Stimulated activated naive CD8-positive, alpha-beta T cell treated with anti-CD3 and anti-CD28 coated beads, Interleukin-15, Interleukin-2, amounts not matched to agents 100 ng/mL and 50 ng/mL, for 24 hours (primary cell): Measurements from ENCODE around the gene PYDC1.
A peak's percentile ranks its signal among the peaks of the same experiment; 100 is the strongest.

ENCODE experiments used
- H3K27ac Mint-ChIP-seq: one replicate; pipeline ENCODE4 v1.8.0; 2021; ENCODE audit warnings: mild to moderate bottlenecking, mixed read lengths
- H3K27me3 Mint-ChIP-seq: one replicate; pipeline ENCODE4 v1.8.0; 2021; ENCODE audit warnings: mixed read lengths
- H3K36me3 Mint-ChIP-seq: one replicate; pipeline ENCODE4 v1.8.0; 2021; ENCODE audit warnings: low read depth, mixed read lengths
- H3K4me1 Mint-ChIP-seq: one replicate; pipeline ENCODE4 v1.8.0; 2021; ENCODE audit warnings: low read depth, mixed read lengths
- H3K4me3 Mint-ChIP-seq: one replicate; pipeline ENCODE4 v1.8.0; 2021; ENCODE audit warnings: mild to moderate bottlenecking, mixed read lengths
- H3K9me3 Mint-ChIP-seq: one replicate; pipeline ENCODE4 v1.8.0; 2021; ENCODE audit warnings: mixed read lengths

Gene PYDC1

GRCh38 chr16:31192856-31193642 lies 23.9 kb downstream of the PYDC1 start:
- Mint-ChIP-seq H3K9me3 (no peaks in the 10 kb centered on the region), H3K27ac (peak overlapping the region; percentile 26), H3K4me1 (peaks cover 65% of the 10 kb centered on the region), H3K27me3 (no peaks in the 10 kb centered on the region), H3K36me3 (peaks cover 85% of the 10 kb centered on the region), H3K4me3 (no peak overlapping the region)

GRCh38 chr16:31191697-31192428 lies 25.1 kb downstream of the PYDC1 start:
- Mint-ChIP-seq H3K4me3 (no peak overlapping the region), H3K4me1 (peaks cover 74% of the 10 kb centered on the region), H3K27me3 (no peaks in the 10 kb centered on the region), H3K9me3 (no peaks in the 10 kb centered on the region), H3K27ac (peak overlapping the region; percentile 77), H3K36me3 (peaks cover 94% of the 10 kb centered on the region)

GRCh38 chr16:31190818-31191444 lies 26.0 kb downstream of the PYDC1 start:
- Mint-ChIP-seq H3K27me3 (no peaks in the 10 kb centered on the region), H3K9me3 (no peaks in the 10 kb centered on the region), H3K4me3 (no peak overlapping the region), H3K4me1 (peaks cover 80% of the 10 kb centered on the region), H3K27ac (peak overlapping the region; percentile 81), H3K36me3 (peaks cover 98% of the 10 kb centered on the region)

- Mint-ChIP-seq H3K36me3 (peaks cover 98% of the 10 kb centered on the region), H3K9me3 (no peaks in the 10 kb centered on the region), H3K4me1 (peaks cover 86% of the 10 kb centered on the region), H3K27me3 (no peaks in the 10 kb centered on the region), H3K27ac (peak overlapping the region; percentile 50), H3K4me3 (peak overlapping the region; percentile 11)
Measured at GRCh38 chr16:31190061-31190460, 26.9 kb downstream of the PYDC1 start.

- Mint-ChIP-seq H3K4me3 (peak overlapping the region; percentile 5), H3K36me3 (peaks cover 98% of the 10 kb centered on the region), H3K27me3 (no peaks in the 10 kb centered on the region), H3K4me1 (peaks cover 89% of the 10 kb centered on the region), H3K27ac (peak overlapping the region; percentile 33), H3K9me3 (no peaks in the 10 kb centered on the region)
Measured at GRCh38 chr16:31189412-31189778, 27.5 kb downstream of the PYDC1 start.

GRCh38 chr16:31188450-31189411 lies 28.2 kb downstream of the PYDC1 start:
- Mint-ChIP-seq H3K4me1 (peaks cover 90% of the 10 kb centered on the region), H3K9me3 (no peaks in the 10 kb centered on the region), H3K27me3 (no peaks in the 10 kb centered on the region), H3K36me3 (peaks cover 98% of the 10 kb centered on the region), H3K27ac (peak overlapping the region; percentile 34), H3K4me3 (peak overlapping the region; percentile 5)

GRCh38 chr16:31187808-31188189 lies 29.1 kb downstream of the PYDC1 start:
- H3K4me1 Mint-ChIP-seq: peaks cover 91% of the 10 kb centered on the region
- no peaks in the 10 kb centered on the region for H3K9me3 Mint-ChIP-seq
- no peak overlapping the region for H3K4me3 Mint-ChIP-seq
- H3K27ac Mint-ChIP-seq: peak overlapping the region; percentile 34
- no peaks in the 10 kb centered on the region for H3K27me3 Mint-ChIP-seq
- H3K36me3 Mint-ChIP-seq: peaks cover 98% of the 10 kb centered on the region

GRCh38 chr16:31186930-31187807 lies 29.8 kb downstream of the PYDC1 start:
- no peaks in the 10 kb centered on the region for H3K27me3 Mint-ChIP-seq
- peak overlapping the region; percentile 78 for H3K27ac Mint-ChIP-seq
- peak overlapping the region; percentile 35 for H3K4me3 Mint-ChIP-seq
- peaks cover 95% of the 10 kb centered on the region for H3K4me1 Mint-ChIP-seq
- H3K36me3 Mint-ChIP-seq: peaks cover 100% of the 10 kb centered on the region
- no peaks in the 10 kb centered on the region for H3K9me3 Mint-ChIP-seq

GRCh38 chr16:31186176-31186575 lies 30.8 kb downstream of the PYDC1 start:
- Mint-ChIP-seq H3K9me3 (no peaks in the 10 kb centered on the region), H3K27me3 (no peaks in the 10 kb centered on the region), H3K4me1 (peaks cover 95% of the 10 kb centered on the region), H3K27ac (peak overlapping the region; percentile 78), H3K4me3 (peak overlapping the region; percentile 47), H3K36me3 (peaks cover 100% of the 10 kb centered on the region)

- Mint-ChIP-seq H3K4me1 (peaks cover 89% of the 10 kb centered on the region), H3K9me3 (no peaks in the 10 kb centered on the region), H3K27me3 (no peaks in the 10 kb centered on the region), H3K4me3 (peak overlapping the region; percentile 52), H3K27ac (peak overlapping the region; percentile 78), H3K36me3 (peaks cover 99% of the 10 kb centered on the region)
Measured at GRCh38 chr16:31185339-31185738, 31.6 kb downstream of the PYDC1 start.

GRCh38 chr16:31184888-31185287 lies 32.0 kb downstream of the PYDC1 start:
- Mint-ChIP-seq H3K27me3 (no peaks in the 10 kb centered on the region), H3K27ac (peak overlapping the region; percentile 78), H3K4me1 (peaks cover 87% of the 10 kb centered on the region), H3K36me3 (peaks cover 95% of the 10 kb centered on the region), H3K4me3 (peak overlapping the region; percentile 52), H3K9me3 (no peaks in the 10 kb centered on the region)

- peak overlapping the region; percentile 99 for H3K27ac Mint-ChIP-seq
- H3K4me3 Mint-ChIP-seq: peak overlapping the region; percentile 91
- peaks cover 83% of the 10 kb centered on the region for H3K36me3 Mint-ChIP-seq
- H3K27me3 Mint-ChIP-seq: no peaks in the 10 kb centered on the region
- peaks cover 84% of the 10 kb centered on the region for H3K4me1 Mint-ChIP-seq
- H3K9me3 Mint-ChIP-seq: no peaks in the 10 kb centered on the region
Measured at GRCh38 chr16:31183432-31184428, 33.2 kb downstream of the PYDC1 start.

GRCh38 chr16:31182391-31182790 lies 34.5 kb downstream of the PYDC1 start:
- Mint-ChIP-seq H3K36me3 (peaks cover 73% of the 10 kb centered on the region), H3K4me3 (peak overlapping the region; percentile 91), H3K27ac (peak overlapping the region; percentile 99), H3K4me1 (peaks cover 84% of the 10 kb centered on the region), H3K27me3 (no peaks in the 10 kb centered on the region), H3K9me3 (no peaks in the 10 kb centered on the region)
